GM23248 (cell line): Measurements from ENCODE around the gene XRN2.

Source experiments
- EZH2 ChIP-seq: fragments of 200-600 bp; sonication (generic); IDR thresholded peaks from 2 replicates; pipeline ENCODE4 v1.6.1; 2018; ENCODE audit warnings: antibody characterized with exemption, mild to moderate bottlenecking; ENCODE audit not compliant: insufficient read depth, poor library complexity, severe bottlenecking
- EZH2phosphoT487 ChIP-seq: fragments of 200-600 bp; sonication (generic); IDR thresholded peaks from 2 replicates; pipeline ENCODE4 v1.6.1; 2018; ENCODE audit warnings: antibody characterized with exemption, moderate library complexity, mild to moderate bottlenecking, low read depth; ENCODE audit not compliant: insufficient read depth

- TF ChIP-seq EZH2 = no peak
- TF ChIP-seq EZH2phosphoT487 = no peak
Measured at GRCh38 chr20:21365771-21366170, 62.6 kb downstream of the XRN2 start.
